Measurements from ENCODE around the gene VPS4A.
A peak's percentile ranks its signal among the peaks of the same experiment; 100 is the strongest.
"Not testable (repeated sequence)": the region's sequence is repeated elsewhere in the genome, so short reads cannot be mapped to it uniquely, and the experiment has no call there.

The VPS4A gene

GRCh38 chr16:69310653-69311532, at the start of gene VPS4A:
Gene VPS4A (plus strand): TSS chr16:69311350. CDS start chr16:69311512, 162 bp downstream.
- ATAC-seq (peak; percentile 96), DNase-seq (peak; percentile 99)
- Mint-ChIP-seq H3K9me3 (no peaks in the 10 kb centered on the region), H3K27me3 (no peaks in the 10 kb centered on the region), H3K4me1 (peaks cover 26% of the 10 kb centered on the region), H3K36me3 (ENCODE audit: low read depth) (peaks cover 8% of the 10 kb centered on the region), H3K27ac (peak within 1 kb of the TSS; percentile 92), H3K4me3 (peak within 1 kb of the TSS; percentile 95)

GRCh38 chr16:69266334-69267063, 44.7 kb upstream of the VPS4A start:
- DNase-seq: no peak
- peaks cover 2% of the 10 kb centered on the region for H3K4me1 Mint-ChIP-seq
- H3K4me3 Mint-ChIP-seq: no peak overlapping the region
- no peak for ATAC-seq
- H3K36me3 Mint-ChIP-seq (ENCODE audit: low read depth): peaks cover 10% of the 10 kb centered on the region
- H3K9me3 Mint-ChIP-seq: no peaks in the 10 kb centered on the region
- H3K27me3 Mint-ChIP-seq: no peaks in the 10 kb centered on the region
- no peak overlapping the region for H3K27ac Mint-ChIP-seq

- H3K27ac Mint-ChIP-seq: no peak overlapping the region
- no peak for DNase-seq
- H3K27me3 Mint-ChIP-seq: no peaks in the 10 kb centered on the region
- H3K9me3 Mint-ChIP-seq: no peaks in the 10 kb centered on the region
- H3K4me3 Mint-ChIP-seq: no peak overlapping the region
- ATAC-seq: no peak
- peaks cover 9% of the 10 kb centered on the region for H3K36me3 Mint-ChIP-seq (ENCODE audit: low read depth)
- peaks cover 2% of the 10 kb centered on the region for H3K4me1 Mint-ChIP-seq
These were observed 43.5 kb upstream of the VPS4A start for GRCh38 chr16:69267633-69268032.

- H3K27ac Mint-ChIP-seq: no peak overlapping the region
- no peaks in the 10 kb centered on the region for H3K27me3 Mint-ChIP-seq
- no peaks in the 10 kb centered on the region for H3K9me3 Mint-ChIP-seq
- ATAC-seq (no peak), DNase-seq (no peak)
- H3K36me3 Mint-ChIP-seq (ENCODE audit: low read depth): peaks cover 3% of the 10 kb centered on the region
- no peak overlapping the region for H3K4me3 Mint-ChIP-seq
- peaks cover 2% of the 10 kb centered on the region for H3K4me1 Mint-ChIP-seq
These were observed 40.8 kb upstream of the VPS4A start for GRCh38 chr16:69270395-69270794.

- no peak for DNase-seq
These were observed 40.3 kb upstream of the VPS4A start for GRCh38 chr16:69270831-69271230.

DNA sequence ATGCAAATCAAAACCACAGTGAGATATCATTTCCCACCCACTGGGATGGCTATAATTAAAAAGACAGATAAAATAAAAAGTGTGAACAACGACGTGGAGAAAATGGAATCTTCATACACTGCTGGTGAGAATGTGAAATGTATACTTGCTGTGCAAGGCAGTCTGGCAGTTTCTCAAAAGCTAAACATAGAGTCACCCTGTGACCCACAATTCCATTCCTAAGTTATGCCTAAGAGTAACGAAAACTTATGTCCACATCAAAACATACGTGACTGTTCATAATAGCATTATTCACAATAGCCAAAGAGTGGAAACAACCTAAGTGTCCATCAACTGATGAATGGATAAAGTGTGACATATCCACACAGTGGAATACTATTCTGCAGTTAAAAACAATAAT, 38.1 kb upstream of the VPS4A start:
- H3K27ac Mint-ChIP-seq: no peak overlapping the region
- no peak overlapping the region for H3K4me3 Mint-ChIP-seq
- peaks cover 3% of the 10 kb centered on the region for H3K36me3 Mint-ChIP-seq (ENCODE audit: low read depth)
- no peaks in the 10 kb centered on the region for H3K27me3 Mint-ChIP-seq
- H3K9me3 Mint-ChIP-seq: no peaks in the 10 kb centered on the region
- ATAC-seq (no peak), DNase-seq (no peak)
- peaks cover 2% of the 10 kb centered on the region for H3K4me1 Mint-ChIP-seq

More at GRCh38 chr16:69270831-69271230, 40.3 kb upstream of the VPS4A start:
- Mint-ChIP-seq H3K4me3 (no peak overlapping the region), H3K9me3 (no peaks in the 10 kb centered on the region), H3K27ac (no peak overlapping the region), H3K4me1 (peaks cover 2% of the 10 kb centered on the region), H3K27me3 (no peaks in the 10 kb centered on the region), H3K36me3 (ENCODE audit: low read depth) (peaks cover 3% of the 10 kb centered on the region)
- no peak for ATAC-seq

DNA sequence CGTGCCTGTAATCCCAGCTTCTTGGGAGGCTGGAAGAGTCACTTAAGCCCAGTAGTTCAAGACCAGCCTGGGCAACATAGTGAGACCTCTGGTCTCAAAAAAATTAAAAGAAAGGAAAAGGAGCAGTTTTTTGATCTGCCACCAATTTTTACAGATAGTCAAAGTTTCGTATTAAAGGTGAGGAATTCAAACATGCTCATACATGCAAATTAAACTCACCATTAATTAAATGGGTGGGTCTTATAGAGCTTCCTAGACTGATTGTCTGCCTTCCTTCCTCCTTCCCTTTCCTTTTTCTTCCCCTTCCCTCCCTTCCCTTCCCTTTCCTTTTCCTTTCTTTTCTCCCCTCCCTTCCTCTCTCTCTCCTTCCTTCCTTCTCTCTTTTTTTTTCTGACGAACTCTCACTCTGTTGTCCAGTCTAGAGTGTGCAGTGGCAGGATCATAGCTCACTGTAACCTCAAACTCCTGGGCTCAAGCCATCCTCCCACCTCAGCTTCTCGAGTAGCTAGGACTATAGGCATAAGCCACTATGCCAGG, 36.4 kb upstream of the VPS4A start:
- Mint-ChIP-seq H3K27me3 (no peaks in the 10 kb centered on the region), H3K27ac (no peak overlapping the region), H3K9me3 (no peaks in the 10 kb centered on the region), H3K4me3 (no peak overlapping the region), H3K36me3 (ENCODE audit: low read depth) (peaks cover 3% of the 10 kb centered on the region), H3K4me1 (peaks cover 2% of the 10 kb centered on the region)
- ATAC-seq (no peak), DNase-seq (no peak)

DNA sequence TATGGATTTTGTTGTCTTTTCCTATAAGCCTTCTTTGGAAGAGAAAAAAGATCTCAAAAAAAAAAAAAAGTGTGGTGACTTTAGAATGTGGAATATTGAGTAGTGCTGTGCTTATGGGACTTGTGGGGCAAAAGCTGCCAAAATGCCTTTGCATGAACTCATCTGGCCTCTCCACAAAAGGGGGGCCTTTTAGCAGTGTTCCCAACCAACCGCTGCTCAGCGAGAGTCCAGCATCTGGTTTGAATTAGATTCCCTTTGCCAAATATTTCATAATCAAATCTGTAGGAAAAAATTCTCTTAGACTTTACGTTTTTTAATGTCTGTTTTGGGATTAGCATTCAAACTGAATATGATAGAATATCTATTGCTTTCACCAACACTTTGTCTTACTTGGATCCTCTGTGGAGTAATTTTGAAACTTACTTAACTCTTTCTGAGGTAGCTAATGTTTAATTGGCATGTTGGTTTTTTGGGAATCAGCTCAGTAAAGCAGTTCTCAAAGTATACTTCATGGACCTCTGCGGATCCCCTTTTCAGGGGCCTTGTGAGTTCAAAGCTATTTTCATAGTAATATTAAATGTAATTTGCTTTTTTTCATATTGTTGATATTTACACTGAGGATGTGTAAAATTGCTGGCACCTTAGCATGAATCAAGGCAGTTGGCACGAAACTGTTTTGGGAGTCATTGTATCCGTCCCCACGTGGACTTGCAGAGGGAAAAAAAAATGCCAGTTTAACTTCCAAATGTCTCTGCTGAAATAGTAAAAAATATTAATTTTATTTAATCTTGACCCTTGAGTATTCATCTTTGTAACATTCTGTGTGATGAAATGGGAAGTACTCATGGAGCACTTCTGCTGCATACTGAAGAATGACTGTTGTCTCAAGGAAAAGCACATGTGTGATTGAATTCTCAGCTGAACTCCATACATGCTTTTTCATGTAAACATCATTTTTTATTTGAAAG, 34.7 kb upstream of the VPS4A start:
- H3K27ac Mint-ChIP-seq: no peak overlapping the region
- H3K4me1 Mint-ChIP-seq: no peaks in the 10 kb centered on the region
- no peak overlapping the region for H3K4me3 Mint-ChIP-seq
- H3K9me3 Mint-ChIP-seq: no peaks in the 10 kb centered on the region
- no peak for DNase-seq
- no peaks in the 10 kb centered on the region for H3K27me3 Mint-ChIP-seq
- H3K36me3 Mint-ChIP-seq (ENCODE audit: low read depth): no peaks in the 10 kb centered on the region
- ATAC-seq: no peak

DNA sequence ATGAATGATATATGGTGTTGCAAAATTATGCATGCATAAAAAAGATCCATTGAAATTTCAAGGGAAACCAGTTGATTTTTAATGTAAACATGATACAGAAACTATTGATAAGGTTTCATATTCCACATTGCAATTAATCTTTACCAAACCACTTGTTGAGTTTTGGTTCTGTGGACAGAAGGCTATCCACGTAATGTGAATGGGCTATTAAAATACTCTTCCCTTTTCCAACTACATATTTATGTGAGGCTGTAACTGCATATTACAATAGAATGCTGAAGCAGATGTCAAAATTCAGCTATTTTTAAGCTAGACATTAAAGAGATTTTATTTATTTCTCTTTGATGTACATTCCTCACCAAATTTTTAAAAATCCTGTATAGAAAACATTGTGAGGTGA, 33.7 kb upstream of the VPS4A start:
- ATAC-seq (no peak), DNase-seq (no peak)
- H3K27ac Mint-ChIP-seq: no peak overlapping the region
- H3K4me1 Mint-ChIP-seq: no peaks in the 10 kb centered on the region
- H3K9me3 Mint-ChIP-seq: no peaks in the 10 kb centered on the region
- H3K4me3 Mint-ChIP-seq: no peak overlapping the region
- no peaks in the 10 kb centered on the region for H3K27me3 Mint-ChIP-seq
- H3K36me3 Mint-ChIP-seq (ENCODE audit: low read depth): no peaks in the 10 kb centered on the region

DNA sequence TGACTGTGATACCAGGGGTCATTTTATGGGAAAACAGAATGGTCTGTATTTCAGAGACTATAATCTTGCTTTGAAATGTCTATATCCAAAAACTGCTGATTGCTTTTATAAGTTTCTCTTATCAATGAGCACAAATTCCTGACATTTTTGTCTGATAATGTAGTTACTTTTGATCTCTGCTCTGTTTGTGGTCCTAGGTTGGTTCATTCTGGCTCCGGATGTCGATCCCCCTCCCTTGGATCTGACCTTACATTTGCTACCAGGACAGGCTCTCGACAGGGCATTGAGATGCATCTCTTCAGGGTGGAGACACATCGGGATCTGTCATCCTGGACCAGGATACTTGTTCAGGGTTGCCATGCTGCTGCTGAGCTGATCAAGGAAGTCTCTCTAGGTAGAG, 27.3 kb upstream of the VPS4A start:
- DNase-seq (no peak), ATAC-seq (no peak)
- no peak overlapping the region for H3K4me3 Mint-ChIP-seq
- no peak overlapping the region for H3K27ac Mint-ChIP-seq
- H3K36me3 Mint-ChIP-seq (ENCODE audit: low read depth): no peaks in the 10 kb centered on the region
- no peaks in the 10 kb centered on the region for H3K9me3 Mint-ChIP-seq
- H3K27me3 Mint-ChIP-seq: no peaks in the 10 kb centered on the region
- peaks cover 3% of the 10 kb centered on the region for H3K4me1 Mint-ChIP-seq

DNA sequence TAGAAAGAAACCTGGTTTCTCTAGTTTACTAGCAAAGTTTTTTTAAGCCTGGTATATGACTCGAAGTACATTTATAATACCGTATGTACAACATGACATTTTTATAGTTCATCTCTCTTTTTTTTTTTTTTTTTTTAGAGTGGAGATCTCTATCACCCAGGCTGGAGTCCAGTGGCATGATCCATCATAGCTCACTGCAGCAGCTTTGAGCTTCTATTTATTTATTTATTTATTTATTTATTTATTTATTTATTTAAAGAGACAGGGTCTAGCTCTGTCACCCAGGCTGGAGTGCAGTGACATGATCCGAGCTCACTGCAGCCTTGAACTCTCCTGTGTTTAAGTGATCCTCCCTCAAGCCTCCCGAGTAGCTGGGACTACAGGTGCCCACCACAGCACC, 25.9 kb upstream of the VPS4A start:
- DNase-seq: no peak
- peaks cover 3% of the 10 kb centered on the region for H3K4me1 Mint-ChIP-seq
- ATAC-seq: no peak
- no peak overlapping the region for H3K4me3 Mint-ChIP-seq
- H3K27me3 Mint-ChIP-seq: no peaks in the 10 kb centered on the region
- no peak overlapping the region for H3K27ac Mint-ChIP-seq
- H3K36me3 Mint-ChIP-seq (ENCODE audit: low read depth): no peaks in the 10 kb centered on the region
- H3K9me3 Mint-ChIP-seq: no peaks in the 10 kb centered on the region

DNA sequence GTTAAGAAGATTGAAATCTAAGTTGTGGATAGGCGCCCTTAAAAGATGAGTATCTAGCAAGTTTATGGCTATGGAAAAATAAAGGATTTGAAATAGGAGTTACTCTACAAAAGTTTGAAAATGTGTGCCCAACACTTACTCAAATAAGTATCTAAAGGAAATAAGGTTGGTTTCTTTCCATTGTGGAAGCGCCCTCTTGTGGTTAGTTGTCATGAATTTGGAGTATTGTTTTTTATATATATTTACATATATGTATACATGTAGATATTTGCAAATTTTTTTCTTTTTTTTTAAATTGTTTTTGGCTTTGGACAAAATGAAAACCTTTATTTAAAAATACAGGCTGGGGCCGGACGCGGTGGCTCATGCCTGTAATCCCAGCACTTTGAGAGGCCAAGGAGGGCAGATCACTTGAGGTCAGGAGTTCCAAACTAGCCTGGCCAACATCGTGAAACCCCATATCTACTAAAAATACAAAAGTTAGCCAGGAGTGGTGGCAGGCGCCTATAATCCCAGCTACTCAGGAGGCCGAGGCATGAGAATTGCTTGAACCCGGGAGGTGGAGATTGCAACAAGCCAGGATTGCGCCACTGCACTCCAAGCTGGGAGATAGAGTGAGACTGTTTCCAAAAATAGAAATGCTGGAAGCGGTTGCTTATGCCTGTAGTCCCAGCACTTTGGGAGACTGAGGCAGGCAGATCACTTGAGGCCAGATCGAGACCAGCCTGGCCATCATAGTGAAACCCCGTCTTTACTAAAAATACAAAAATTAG, 24.0 kb upstream of the VPS4A start:
- no peak for ATAC-seq

DNA sequence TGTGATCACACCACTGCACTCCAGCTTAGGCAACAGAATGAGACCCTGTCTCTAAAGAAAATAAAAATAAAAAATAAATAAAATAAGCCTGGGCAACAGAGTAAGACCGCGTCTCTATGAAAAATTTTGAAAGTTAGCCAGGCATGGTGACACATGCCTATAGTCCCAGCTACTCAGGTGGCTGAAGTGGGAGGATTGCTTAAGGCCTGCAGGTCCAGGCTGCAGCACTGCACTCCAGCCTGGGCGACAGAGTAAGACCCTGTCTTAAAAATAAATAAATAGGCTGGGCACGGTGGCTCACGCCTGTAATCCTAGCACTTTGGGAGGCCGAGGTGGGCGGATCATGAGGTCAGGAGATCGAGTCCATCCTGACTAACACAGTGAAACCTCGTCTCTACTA, 19.5 kb upstream of the VPS4A start:
- not testable (repeated sequence) for H3K27ac Mint-ChIP-seq; ATAC-seq; H3K9me3 Mint-ChIP-seq; H3K36me3 Mint-ChIP-seq (ENCODE audit: low read depth); H3K27me3 Mint-ChIP-seq; H3K4me1 Mint-ChIP-seq; DNase-seq; H3K4me3 Mint-ChIP-seq

More for the DNA sequence above, 24.0 kb upstream of the VPS4A start:
- DNase-seq: peak; percentile 35
- Mint-ChIP-seq H3K4me1 (peaks cover 3% of the 10 kb centered on the region), H3K27ac (no peak overlapping the region), H3K9me3 (no peaks in the 10 kb centered on the region), H3K4me3 (no peak overlapping the region), H3K36me3 (ENCODE audit: low read depth) (no peaks in the 10 kb centered on the region), H3K27me3 (no peaks in the 10 kb centered on the region)

Measured in activated naive CD8-positive, alpha-beta T cell treated with anti-CD3 and anti-CD28 coated beads, Interleukin-2, amount 50 U/mL, for 24 hours (primary cell).